Measurements from ENCODE around the gene TRAPPC12.

TRAPPC12 gene

GRCh38 chr2:3463944-3464343 lies 84.5 kb downstream of the TRAPPC12 start:
- no peak overlapping the region for H3K4me3 ChIP-seq (ENCODE audit: low read depth, low read length)
- no peaks in the 10 kb centered on the region for H3K36me3 ChIP-seq (ENCODE audit: control insufficient read depth, insufficient read depth, low read length)
- H3K4me2 ChIP-seq (ENCODE audit: low read length): no peak overlapping the region
- H3K27ac ChIP-seq: no peak overlapping the region
- no peaks in the 10 kb centered on the region for H3K9me3 ChIP-seq (ENCODE audit: control insufficient read depth, low read length)
- no peak for TF ChIP-seq CTCF (IDR thresholded peaks at IDR 0.05)
- no peaks in the 10 kb centered on the region for H3K27me3 ChIP-seq (ENCODE audit: control insufficient read depth, insufficient read depth, low read length)
- no peaks in the 10 kb centered on the region for H3K79me2 ChIP-seq
- H2AFZ ChIP-seq: no peak overlapping the region
- H3K4me1 ChIP-seq: no peaks in the 10 kb centered on the region
- H3K9ac ChIP-seq: no peak overlapping the region

- Histone ChIP-seq H3K4me1 (no peaks in the 10 kb centered on the region), H3K36me3 (ENCODE audit: control insufficient read depth, insufficient read depth, low read length) (no peaks in the 10 kb centered on the region)
Measured at GRCh38 chr2:3464401-3465005, 85.0 kb downstream of the TRAPPC12 start.

GRCh38 chr2:3465328-3465727 lies 85.8 kb downstream of the TRAPPC12 start:
- H3K36me3 ChIP-seq (ENCODE audit: control insufficient read depth, insufficient read depth, low read length): no peaks in the 10 kb centered on the region
- no peak overlapping the region for H3K9ac ChIP-seq

More at GRCh38 chr2:3464401-3465005, 85.0 kb downstream of the TRAPPC12 start:
- H3K27ac ChIP-seq: no peak overlapping the region
- no peaks in the 10 kb centered on the region for H3K27me3 ChIP-seq (ENCODE audit: control insufficient read depth, insufficient read depth, low read length)
- no peak overlapping the region for H3K4me2 ChIP-seq (ENCODE audit: low read length)
- no peak for TF ChIP-seq CTCF (IDR thresholded peaks at IDR 0.05)
- no peaks in the 10 kb centered on the region for H3K79me2 ChIP-seq
- H3K9me3 ChIP-seq (ENCODE audit: control insufficient read depth, low read length): no peaks in the 10 kb centered on the region
- no peak overlapping the region for H3K4me3 ChIP-seq (ENCODE audit: low read depth, low read length)
- no peak overlapping the region for H3K9ac ChIP-seq
- H2AFZ ChIP-seq: no peak overlapping the region

GRCh38 chr2:3465844-3466481 lies 86.5 kb downstream of the TRAPPC12 start:
- Histone ChIP-seq H2AFZ (no peak overlapping the region), H3K4me1 (peaks cover under 1% of the 10 kb centered on the region), H3K9me3 (ENCODE audit: control insufficient read depth, low read length) (no peaks in the 10 kb centered on the region), H3K79me2 (no peaks in the 10 kb centered on the region), H3K27me3 (ENCODE audit: control insufficient read depth, insufficient read depth, low read length) (no peaks in the 10 kb centered on the region), H3K27ac (no peak overlapping the region), H3K9ac (no peak overlapping the region), H3K4me3 (ENCODE audit: low read depth, low read length) (no peak overlapping the region), H3K4me2 (ENCODE audit: low read length) (no peak overlapping the region), H3K36me3 (ENCODE audit: control insufficient read depth, insufficient read depth, low read length) (no peaks in the 10 kb centered on the region)
- TF ChIP-seq CTCF (IDR thresholded peaks at IDR 0.05): no peak

More at GRCh38 chr2:3465328-3465727, 85.8 kb downstream of the TRAPPC12 start:
- Histone ChIP-seq H3K27ac (no peak overlapping the region), H3K79me2 (no peaks in the 10 kb centered on the region), H3K4me3 (ENCODE audit: low read depth, low read length) (no peak overlapping the region), H3K4me1 (no peaks in the 10 kb centered on the region), H3K9me3 (ENCODE audit: control insufficient read depth, low read length) (no peaks in the 10 kb centered on the region), H3K4me2 (ENCODE audit: low read length) (no peak overlapping the region), H3K27me3 (ENCODE audit: control insufficient read depth, insufficient read depth, low read length) (no peaks in the 10 kb centered on the region), H2AFZ (no peak overlapping the region)
- TF ChIP-seq CTCF (IDR thresholded peaks at IDR 0.05): no peak

GRCh38 chr2:3466482-3466863 lies 87.0 kb downstream of the TRAPPC12 start:
- Histone ChIP-seq H3K36me3 (ENCODE audit: control insufficient read depth, insufficient read depth, low read length) (no peaks in the 10 kb centered on the region), H3K9me3 (ENCODE audit: control insufficient read depth, low read length) (no peaks in the 10 kb centered on the region), H3K4me2 (ENCODE audit: low read length) (no peak overlapping the region), H3K27me3 (ENCODE audit: control insufficient read depth, insufficient read depth, low read length) (no peaks in the 10 kb centered on the region), H3K79me2 (no peaks in the 10 kb centered on the region), H3K4me3 (ENCODE audit: low read depth, low read length) (no peak overlapping the region), H3K27ac (no peak overlapping the region), H2AFZ (no peak overlapping the region), H3K9ac (no peak overlapping the region), H3K4me1 (peaks cover 6% of the 10 kb centered on the region)
- no peak for TF ChIP-seq CTCF (IDR thresholded peaks at IDR 0.05)

Measured in parathyroid adenoma (tissue), 2 donors.